Gastrocnemius medialis (tissue), 4 donors: ENCODE results near the gene PPM1D.

ENCODE experiments used
- POLR2A ChIP-seq, 2 donors: fragments of 450-650 bp; IDR thresholded peaks; one replicate each; pipeline ENCODE4 v1.6.1; 2017; ENCODE audit warnings: antibody characterized with exemption in 2 of 2, mild to moderate bottlenecking in 2 of 2, moderate library complexity in 2 of 2
- TF ChIP-seq, protein P1 (sequence below), 5 experiments: fragments of 450-650 bp in 3 of 5; fragments of 200-600 bp in 2 of 5; sonication (generic) in 2 of 5; IDR thresholded peaks in 4 of 5; conservative IDR thresholded peaks in 1 of 5; 1 replicate in 4 of 5; 2 replicates in 1 of 5; pipeline ENCODE4 v1.5.1; 2016 to 2019; ENCODE audit warnings: antibody characterized with exemption in 5 of 5, mild to moderate bottlenecking in 3 of 5, moderate library complexity in 3 of 5

DNA sequence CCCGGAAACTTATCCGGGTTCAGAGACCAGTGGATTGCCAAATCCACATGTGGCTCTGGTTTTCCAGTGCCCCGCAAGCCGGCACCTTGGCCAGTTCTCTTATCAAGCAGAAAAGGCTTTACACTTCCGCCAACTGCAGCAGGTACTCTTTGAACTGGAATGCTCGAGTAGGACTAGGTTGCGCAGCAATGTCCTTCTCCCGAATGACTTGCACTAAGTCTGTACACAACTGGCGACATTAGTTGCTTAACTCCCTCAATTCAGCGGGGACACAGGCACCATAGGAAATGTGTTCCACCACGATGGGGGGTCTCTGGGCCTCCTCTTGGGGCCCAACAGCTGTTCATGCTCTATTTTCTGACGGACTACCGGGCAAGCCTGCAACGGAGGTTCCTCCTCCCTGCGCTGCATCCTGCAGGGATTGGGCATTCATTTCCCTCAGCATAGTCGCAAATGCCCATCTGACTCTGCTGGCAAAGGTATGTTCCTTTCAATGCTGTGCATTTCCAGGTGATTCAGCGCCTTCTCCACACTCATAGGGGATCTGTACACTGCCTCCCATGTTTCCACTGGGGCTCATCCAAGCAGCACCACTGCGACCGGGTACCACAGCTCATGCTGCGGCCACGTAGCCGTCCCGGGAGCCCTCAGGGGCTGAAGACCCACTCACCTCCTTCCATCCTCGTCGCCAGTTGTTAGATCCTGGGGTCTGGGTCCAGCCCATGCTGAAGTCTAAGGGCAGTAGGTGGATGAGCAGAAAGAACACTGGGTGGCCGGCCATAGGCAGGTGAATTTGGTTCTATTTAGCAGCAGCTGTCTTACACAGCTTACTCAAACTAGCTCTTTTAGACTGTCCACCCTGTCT lies 39.8 kb upstream of the PPM1D start:
- TF ChIP-seq, protein P1, sequence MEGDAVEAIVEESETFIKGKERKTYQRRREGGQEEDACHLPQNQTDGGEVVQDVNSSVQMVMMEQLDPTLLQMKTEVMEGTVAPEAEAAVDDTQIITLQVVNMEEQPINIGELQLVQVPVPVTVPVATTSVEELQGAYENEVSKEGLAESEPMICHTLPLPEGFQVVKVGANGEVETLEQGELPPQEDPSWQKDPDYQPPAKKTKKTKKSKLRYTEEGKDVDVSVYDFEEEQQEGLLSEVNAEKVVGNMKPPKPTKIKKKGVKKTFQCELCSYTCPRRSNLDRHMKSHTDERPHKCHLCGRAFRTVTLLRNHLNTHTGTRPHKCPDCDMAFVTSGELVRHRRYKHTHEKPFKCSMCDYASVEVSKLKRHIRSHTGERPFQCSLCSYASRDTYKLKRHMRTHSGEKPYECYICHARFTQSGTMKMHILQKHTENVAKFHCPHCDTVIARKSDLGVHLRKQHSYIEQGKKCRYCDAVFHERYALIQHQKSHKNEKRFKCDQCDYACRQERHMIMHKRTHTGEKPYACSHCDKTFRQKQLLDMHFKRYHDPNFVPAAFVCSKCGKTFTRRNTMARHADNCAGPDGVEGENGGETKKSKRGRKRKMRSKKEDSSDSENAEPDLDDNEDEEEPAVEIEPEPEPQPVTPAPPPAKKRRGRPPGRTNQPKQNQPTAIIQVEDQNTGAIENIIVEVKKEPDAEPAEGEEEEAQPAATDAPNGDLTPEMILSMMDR (IDR thresholded peaks at IDR 0.05 in 4 of 5, conservative IDR thresholded peaks at IDR 0.05 in 1 of 5), result no peak
- no peak for TF ChIP-seq POLR2A (IDR thresholded peaks at IDR 0.05)
